ENCODE results near the gene GLRB.

DNA sequence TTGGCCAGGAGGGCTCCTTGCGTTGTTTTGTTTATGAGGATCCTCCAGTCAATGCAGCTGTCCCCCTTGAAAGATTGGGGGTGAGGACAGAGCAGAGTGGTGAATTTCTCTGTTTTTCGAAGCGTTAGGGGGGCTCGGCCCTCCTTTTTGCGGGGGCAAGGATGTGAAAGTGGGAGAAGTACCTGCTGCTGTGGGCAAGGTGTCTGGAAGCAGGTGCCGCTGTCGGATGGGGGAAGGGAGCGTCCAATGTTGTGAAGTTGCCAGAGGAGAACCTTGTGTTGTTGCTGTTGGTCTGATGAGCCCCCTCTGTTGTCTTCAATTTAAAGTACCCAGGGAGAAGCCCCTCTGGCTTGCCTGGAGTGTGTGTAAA is 613 bp downstream of the GLRB start:
- TF ChIP-seq CTCF (IDR thresholded peaks at IDR 0.05): no peak
- no peak for TF ChIP-seq POLR2A (IDR thresholded peaks at IDR 0.05)

All from esophagus squamous epithelium (tissue), 4 donors.